HepG2 (cell line): ENCODE measurements around the gene PLGRKT. TPM values are rescaled to one million over a fixed set of nuclear protein-coding genes. Genes with fewer than 3 reads are reported as not detected.

Experiments
- AHR ChIP-seq: IDR thresholded peaks from 2 replicates; pipeline ENCODE4 v1.6.1; 2018; ENCODE audit warnings: missing genetic modification reagents, missing compliant biosample characterization
- CTCF ChIP-seq: sonication (generic); formaldehyde crosslinking; IDR thresholded peaks from 2 replicates; pipeline ENCODE4 v1.5.0; 2020; ENCODE audit warnings: mild to moderate bottlenecking, missing genetic modification reagents, moderate library complexity
- MBNL3 ChIP-seq: fragments of 250-450 bp; sonication (Bioruptor Pico); conservative IDR thresholded peaks from 2 replicates; pipeline ENCODE4 v1.8.0; 2022; ENCODE audit warnings: mild to moderate bottlenecking, inconsistent platforms
- POLR2AphosphoS5 ChIP-seq: IDR thresholded peaks from 2 replicates; pipeline ENCODE4 v1.6.1; 2012; ENCODE audit warnings: low read depth, low read length
- RAD21 ChIP-seq: fragments of 450-650 bp; formaldehyde crosslinking; IDR thresholded peaks from 2 replicates; pipeline ENCODE4 v1.5.0; 2020; ENCODE audit warnings: mild to moderate bottlenecking
- ZKSCAN1 ChIP-seq: fragments of 150-350 bp; IDR thresholded peaks from 2 replicates; pipeline ENCODE4 v1.6.1; 2014; ENCODE audit warnings: low read length
- ZNF207 ChIP-seq: fragments of 450-650 bp; IDR thresholded peaks from 2 replicates; pipeline ENCODE4 v1.6.1; 2016; ENCODE audit warnings: antibody characterized with exemption, borderline replicate concordance
- ZNF678 ChIP-seq: sonication (generic); formaldehyde crosslinking; IDR thresholded peaks from 2 replicates; pipeline ENCODE4 v1.4.0; 2020; ENCODE audit warnings: mild to moderate bottlenecking, missing genetic modification reagents
- ZNF839 ChIP-seq: sonication (generic); formaldehyde crosslinking; IDR thresholded peaks from 2 replicates; pipeline ENCODE4 v1.4.0; 2020; ENCODE audit warnings: missing genetic modification reagents, mild to moderate bottlenecking, borderline replicate concordance
- polyA plus RNA-seq, 8 experiments: library from polyadenylated mRNA; depleted of rRNA in 3 of 8; stranded (reverse) in 7 of 8; unstranded in 1 of 8; fragments of >200 nt; fragmentation: Illumina TruSeq in 4 of 8; extraction: Trizol in 4 of 8; gene quantifications; 2 replicates each; pipeline versions ENCODE4 v1.2.1 to v1.2.3, GENCODE V29; 2011 to 2016; ENCODE audit warnings: low read depth in 4 of 8, missing spikeins in 1 of 8, mixed read lengths in 1 of 8; ENCODE audit not compliant: insufficient read depth in 1 of 8
- total RNA-seq, 5 experiments: library from RNA; depleted of rRNA; stranded (reverse); fragments of >200 nt; fragmentation: Illumina TruSeq; extraction: Trizol; gene quantifications; 2 replicates each; pipeline ENCODE4 v1.2.3, GENCODE V29; 2016; ENCODE audit warnings: low read depth in 1 of 5
- TF ChIP-seq, protein P1 (sequence below): sonication (generic); formaldehyde crosslinking; IDR thresholded peaks from 2 replicates; pipeline ENCODE4 v1.9.0; 2021; ENCODE audit warnings: missing genetic modification reagents, borderline replicate concordance
- TF ChIP-seq, protein P2 (sequence below): sonication (generic); formaldehyde crosslinking; IDR thresholded peaks from 2 replicates; pipeline ENCODE4 v1.5.1; 2020; ENCODE audit warnings: missing genetic modification reagents, mild to moderate bottlenecking, borderline replicate concordance

The PLGRKT gene
- total and polyA plus RNA-seq, 2 of the 13 experiments (the other 11 are each of a cell fraction or from before 2014, with no cell fraction given) = 5.0 to 15.8 TPM

- TF ChIP-seq, protein P1, sequence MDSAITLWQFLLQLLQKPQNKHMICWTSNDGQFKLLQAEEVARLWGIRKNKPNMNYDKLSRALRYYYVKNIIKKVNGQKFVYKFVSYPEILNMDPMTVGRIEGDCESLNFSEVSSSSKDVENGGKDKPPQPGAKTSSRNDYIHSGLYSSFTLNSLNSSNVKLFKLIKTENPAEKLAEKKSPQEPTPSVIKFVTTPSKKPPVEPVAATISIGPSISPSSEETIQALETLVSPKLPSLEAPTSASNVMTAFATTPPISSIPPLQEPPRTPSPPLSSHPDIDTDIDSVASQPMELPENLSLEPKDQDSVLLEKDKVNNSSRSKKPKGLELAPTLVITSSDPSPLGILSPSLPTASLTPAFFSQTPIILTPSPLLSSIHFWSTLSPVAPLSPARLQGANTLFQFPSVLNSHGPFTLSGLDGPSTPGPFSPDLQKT (CRISPR knock-in tag) = no peak
- TF ChIP-seq MBNL3 (CRISPR knock-in tag) (no peak), ZNF207 (no peak), ZKSCAN1 (no peak), CTCF (CRISPR knock-in tag) (peak; percentile 89), RAD21 (peak; percentile 79), ZNF678 (CRISPR knock-in tag) (no peak), POLR2AphosphoS5 (no peak), ZNF839 (no peak), AHR (CRISPR knock-in tag) (no peak)
- TF ChIP-seq, protein P2, sequence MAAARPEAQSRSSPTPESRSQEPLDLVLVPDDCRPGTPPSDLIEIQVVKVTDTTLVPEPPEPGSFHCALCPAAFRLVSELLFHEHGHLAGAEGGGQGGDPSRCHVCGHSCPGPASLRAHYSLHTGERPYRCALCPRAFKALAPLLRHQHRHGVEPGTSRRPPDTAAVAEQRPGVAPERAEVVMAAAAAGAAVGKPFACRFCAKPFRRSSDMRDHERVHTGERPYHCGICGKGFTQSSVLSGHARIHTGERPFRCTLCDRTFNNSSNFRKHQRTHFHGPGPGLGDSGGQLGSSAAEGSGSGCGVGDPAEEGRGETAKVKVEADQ = 0 out of 2 replicates have a peak, but pooled peaks have one; percentile 30
- TF ChIP-seq, all 625 proteins: peak for 183
These were observed 12.8 kb upstream of the PLGRKT start, which contains the start of gene CD274 (continued) for GRCh38 chr9:5450359-5451091.
